T47D (cell line): ENCODE measurements around the gene LIMS4.
"Not testable (repeated sequence)": the region's sequence is repeated elsewhere in the genome, so short reads cannot be mapped to it uniquely, and the experiment has no call there.

Source experiments
- DNase-seq, 2 experiments: peaks; one replicate each; pipeline versions ENCODE4 v3.0.0 to v3.0.0-alpha.2; 2011 to 2012; ENCODE audit warnings: low read depth in 1 of 2, low spot score in 1 of 2
- in situ Hi-C: cut with HindIII; loops from 2 replicates; pipeline ENCODE4 v1.10.0; 2016; ENCODE audit warnings: low sequenced_read_pairs, low pct_unique_long_range_greater_than_20kb

The LIMS4 gene

GRCh38 chr2:110401001-110401618, 71.5 kb downstream of the LIMS4 start:
- in situ Hi-C loops, DNase-seq: not testable (repeated sequence)

GRCh38 chr2:110399378-110399777, 73.2 kb downstream of the LIMS4 start:
- DNase-seq, in situ Hi-C loops: not testable (repeated sequence)

- in situ Hi-C loops, DNase-seq: not testable (repeated sequence)
Observed at GRCh38 chr2:110395990-110396389, 76.6 kb downstream of the LIMS4 start.
